ENCODE measurements around the gene RAI1. TPM values are rescaled to one million over a fixed set of nuclear protein-coding genes. Genes with fewer than 3 reads are reported as not detected.
A peak's percentile ranks its signal among the peaks of the same experiment; 100 is the strongest.
"Not testable (repeated sequence)": the region's sequence is repeated elsewhere in the genome, so short reads cannot be mapped to it uniquely, and the experiment has no call there.

RAI1 gene
- total RNA-seq, 2 donors from 2014 or later: 7.0 to 16.0 TPM

DNA sequence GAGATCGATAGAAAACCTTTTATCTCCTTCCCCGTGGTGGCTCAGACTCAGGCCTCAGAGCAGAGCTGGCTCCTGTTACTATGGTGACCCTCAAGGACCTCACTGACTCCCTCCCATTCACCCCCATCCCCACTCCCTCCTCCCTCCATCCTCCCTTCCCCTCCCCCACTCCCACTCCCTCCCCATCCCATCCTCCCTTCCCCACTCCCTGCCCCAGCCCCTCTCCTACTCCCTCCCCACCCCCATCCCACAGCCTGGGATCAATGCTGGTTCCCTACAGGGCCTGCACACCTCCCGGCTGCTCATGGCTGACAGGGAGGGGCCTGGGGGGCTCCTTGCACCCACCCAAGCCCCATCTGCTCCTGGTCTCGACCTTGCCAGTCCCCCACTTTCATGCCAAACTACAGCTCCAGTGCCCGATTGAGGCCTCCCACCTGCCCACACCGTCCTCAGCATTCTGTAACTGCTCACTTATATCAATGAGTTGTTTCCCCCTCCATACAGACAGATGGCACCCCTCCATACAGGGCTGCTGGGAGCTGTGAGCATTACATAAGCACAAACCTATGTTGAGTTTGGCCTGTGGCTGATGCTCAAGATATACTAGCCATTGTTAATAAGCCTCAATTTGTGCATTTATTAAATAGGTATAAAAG is 11.6 kb upstream of the RAI1 start:
- no peaks in the 10 kb centered on the region for H3K27me3 Mint-ChIP-seq
- no peak overlapping the region for H3K27ac Mint-ChIP-seq
- H3K9me3 Mint-ChIP-seq: no peaks in the 10 kb centered on the region

DNA sequence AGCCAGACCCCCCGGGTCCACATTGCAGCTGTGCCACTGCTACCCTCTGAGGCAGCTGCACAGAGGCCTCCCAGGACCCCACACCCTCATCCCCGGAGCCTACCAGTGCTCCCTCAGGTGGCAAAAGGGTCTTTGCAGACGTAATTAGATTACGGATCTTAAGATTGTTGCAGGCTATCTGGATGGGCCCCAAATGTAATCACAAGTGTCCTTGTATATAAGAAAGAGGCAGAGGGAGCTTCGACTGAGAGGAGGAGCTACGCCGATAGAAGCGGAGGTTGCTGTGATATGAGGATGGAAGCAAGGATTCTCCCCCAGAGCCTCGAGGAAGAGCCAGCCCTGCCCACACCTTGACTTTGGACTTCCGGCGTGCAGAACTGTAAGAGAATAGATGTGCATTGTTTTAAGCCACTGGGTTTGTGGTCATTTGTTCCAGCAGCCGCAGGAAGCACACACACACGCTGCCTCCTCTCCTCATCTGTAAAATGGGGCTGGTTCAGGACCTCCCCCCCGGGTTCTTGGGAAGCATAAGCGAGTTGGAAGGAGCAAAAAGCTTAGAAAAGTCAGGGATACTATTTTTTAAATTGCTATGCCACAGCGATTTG is 10.5 kb upstream of the RAI1 start:
- H3K27ac Mint-ChIP-seq: no peak overlapping the region
- H3K27me3 Mint-ChIP-seq: no peaks in the 10 kb centered on the region
- H3K36me3 Mint-ChIP-seq (ENCODE audit: low read depth): no peaks in the 10 kb centered on the region
- H3K4me3 Mint-ChIP-seq: no peak overlapping the region
- peaks cover 4% of the 10 kb centered on the region for H3K4me1 Mint-ChIP-seq
- no peak for ATAC-seq (replicated peaks)
- H3K9me3 Mint-ChIP-seq: no peaks in the 10 kb centered on the region

More for the DNA sequence above, 11.6 kb upstream of the RAI1 start:
- Mint-ChIP-seq H3K36me3 (ENCODE audit: low read depth) (no peaks in the 10 kb centered on the region), H3K4me1 (peaks cover 4% of the 10 kb centered on the region), H3K4me3 (no peak overlapping the region)
- ATAC-seq (replicated peaks): no peak

DNA sequence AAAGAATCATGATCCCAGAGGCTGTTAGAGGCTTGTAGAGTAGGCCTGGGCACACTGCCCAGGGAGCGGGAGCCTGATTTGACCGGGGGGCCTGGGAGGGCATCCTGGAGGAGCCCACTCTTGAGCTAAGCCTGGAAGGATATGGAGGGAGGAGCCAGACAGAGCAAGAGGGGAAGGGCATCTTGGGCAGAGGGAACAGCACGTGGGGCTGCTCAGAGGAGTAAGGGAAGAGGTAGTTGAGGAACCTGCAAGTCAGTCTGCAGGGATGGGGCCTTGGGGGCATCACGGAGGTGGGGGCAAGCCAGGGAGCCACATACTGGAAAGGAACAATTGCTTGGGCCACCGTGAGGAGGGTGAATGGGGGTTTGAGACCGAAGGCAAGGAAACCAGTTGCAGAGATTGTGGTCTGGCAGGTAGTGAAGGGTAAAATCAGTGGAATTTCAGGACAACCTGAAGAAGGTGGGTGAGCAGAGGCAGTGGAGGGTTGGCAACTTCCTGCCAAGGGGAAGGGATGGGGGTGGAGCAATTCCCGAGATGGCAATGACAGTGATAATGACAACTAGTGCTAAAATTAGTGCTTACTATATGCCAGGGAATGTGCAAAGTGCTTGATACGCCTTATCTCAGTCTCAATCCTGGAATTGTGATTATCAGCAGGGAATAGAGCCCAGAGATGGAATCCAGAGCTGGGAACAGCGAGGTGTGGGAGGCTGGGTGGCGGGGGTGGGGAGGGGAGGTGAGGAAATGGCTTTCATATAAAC is 9.7 kb upstream of the RAI1 start:
- peaks cover 10% of the 10 kb centered on the region for H3K4me1 Mint-ChIP-seq
- H3K9me3 Mint-ChIP-seq: no peaks in the 10 kb centered on the region
- no peaks in the 10 kb centered on the region for H3K27me3 Mint-ChIP-seq
- H3K27ac Mint-ChIP-seq: no peak overlapping the region
- H3K4me3 Mint-ChIP-seq: no peak overlapping the region
- no peak for ATAC-seq (replicated peaks)
- H3K36me3 Mint-ChIP-seq (ENCODE audit: low read depth): no peaks in the 10 kb centered on the region

DNA sequence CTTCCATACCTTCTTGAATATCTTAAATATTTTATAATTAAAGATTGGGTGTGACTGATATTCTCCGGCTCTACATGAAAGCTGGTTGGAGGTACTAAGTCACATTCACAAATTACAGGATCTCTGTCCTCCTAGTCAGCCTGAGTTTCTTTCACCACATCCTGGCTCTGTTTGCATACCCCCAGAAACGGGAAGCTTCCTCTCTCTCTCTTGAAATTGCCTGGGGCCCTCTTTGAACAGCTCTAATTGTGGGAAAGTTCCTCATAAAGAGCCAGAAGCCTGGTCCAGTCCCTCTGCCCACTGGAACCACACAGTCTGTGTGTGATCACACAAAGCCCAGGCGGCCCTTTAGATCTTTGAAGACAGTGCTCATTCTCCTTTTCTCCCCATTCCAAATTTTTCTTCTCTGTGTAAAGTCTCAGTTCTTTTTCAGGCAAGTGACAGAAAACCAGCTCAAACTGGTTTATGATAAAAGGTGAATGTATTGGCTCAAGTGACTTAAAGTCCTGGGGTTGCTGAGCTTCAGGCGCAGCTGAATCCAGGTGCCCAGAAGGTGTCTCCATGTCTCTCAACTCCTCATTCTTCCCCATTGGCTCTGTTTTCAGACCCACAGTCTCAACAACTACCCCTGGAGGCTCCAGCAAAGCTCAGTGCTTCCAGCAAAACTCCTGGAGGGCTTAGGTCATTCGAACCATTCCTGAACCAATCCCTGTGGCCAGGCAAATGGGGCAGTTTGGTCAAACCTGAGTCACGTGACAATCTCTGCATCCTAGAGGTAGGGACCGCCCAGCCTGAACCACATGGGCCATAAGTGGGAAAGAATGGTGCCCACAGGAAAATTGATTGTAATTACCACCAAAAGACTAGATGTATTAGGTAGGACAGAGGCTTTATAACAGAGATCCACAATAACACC is 8.5 kb upstream of the RAI1 start:
- no peaks in the 10 kb centered on the region for H3K36me3 Mint-ChIP-seq (ENCODE audit: low read depth)
- H3K27ac Mint-ChIP-seq: no peak overlapping the region
- no peak overlapping the region for H3K4me3 Mint-ChIP-seq
- peaks cover 10% of the 10 kb centered on the region for H3K4me1 Mint-ChIP-seq
- no peaks in the 10 kb centered on the region for H3K27me3 Mint-ChIP-seq
- ATAC-seq (replicated peaks): no peak
- no peaks in the 10 kb centered on the region for H3K9me3 Mint-ChIP-seq

DNA sequence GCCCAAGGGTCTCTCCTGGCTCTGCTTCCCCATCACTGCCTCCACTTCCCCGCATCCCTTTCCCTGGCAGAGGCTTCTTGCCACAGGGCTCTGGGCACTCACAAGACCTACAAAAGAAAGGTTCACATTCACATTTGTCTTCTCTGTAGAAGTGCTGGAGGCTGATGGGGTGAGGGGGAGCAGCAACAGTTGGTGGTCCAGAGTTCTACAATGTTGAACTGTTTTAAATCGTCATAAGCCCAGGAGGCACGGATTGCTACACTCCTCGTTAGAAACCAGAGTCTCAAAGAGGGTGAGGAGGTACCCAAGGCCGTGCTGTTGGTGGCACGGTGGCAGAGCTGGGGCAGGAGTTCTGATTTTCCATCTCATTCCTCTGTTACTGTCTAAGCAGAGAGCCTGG is 5.8 kb upstream of the RAI1 start:
- Mint-ChIP-seq H3K27me3 (no peaks in the 10 kb centered on the region), H3K36me3 (ENCODE audit: low read depth) (no peaks in the 10 kb centered on the region), H3K9me3 (no peaks in the 10 kb centered on the region), H3K4me3 (no peak overlapping the region), H3K27ac (no peak overlapping the region), H3K4me1 (peaks cover 10% of the 10 kb centered on the region)
- no peak for ATAC-seq (replicated peaks)

DNA sequence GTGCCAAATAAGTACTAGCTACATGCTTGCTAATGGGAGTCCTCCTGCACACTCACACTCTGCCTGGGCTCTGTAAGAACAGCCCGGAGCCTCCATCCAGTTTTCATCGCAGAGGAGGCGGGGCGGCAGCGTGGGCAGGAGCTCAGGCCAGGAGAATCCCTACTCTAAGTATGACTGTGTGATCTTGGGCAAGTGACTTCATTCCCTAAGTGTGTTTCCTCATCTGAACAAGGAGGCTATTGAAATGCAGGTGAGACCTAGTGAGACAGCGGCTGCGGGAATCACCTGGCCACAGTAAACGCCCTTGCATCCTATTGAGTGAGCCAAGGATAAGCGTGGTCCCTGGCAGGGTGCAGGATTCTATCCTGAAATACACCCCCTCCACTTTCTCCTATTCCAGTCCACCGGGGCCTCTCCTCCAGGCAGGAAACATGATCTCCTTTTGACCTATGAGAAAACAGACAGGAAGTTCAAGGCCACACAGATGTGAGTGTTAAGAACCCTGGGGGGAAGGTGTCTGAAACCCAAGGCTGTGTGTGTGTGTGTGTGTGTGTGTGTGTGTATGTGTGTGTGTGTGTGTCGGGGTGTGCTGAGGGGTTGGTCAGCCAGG is 5.2 kb upstream of the RAI1 start:
- peak; percentile 9 for ATAC-seq (replicated peaks)
- Mint-ChIP-seq H3K4me3 (peak overlapping the region; percentile 16), H3K9me3 (no peaks in the 10 kb centered on the region), H3K4me1 (peaks cover 10% of the 10 kb centered on the region), H3K27me3 (no peaks in the 10 kb centered on the region), H3K36me3 (ENCODE audit: low read depth) (no peaks in the 10 kb centered on the region), H3K27ac (peak overlapping the region; percentile 34)

DNA sequence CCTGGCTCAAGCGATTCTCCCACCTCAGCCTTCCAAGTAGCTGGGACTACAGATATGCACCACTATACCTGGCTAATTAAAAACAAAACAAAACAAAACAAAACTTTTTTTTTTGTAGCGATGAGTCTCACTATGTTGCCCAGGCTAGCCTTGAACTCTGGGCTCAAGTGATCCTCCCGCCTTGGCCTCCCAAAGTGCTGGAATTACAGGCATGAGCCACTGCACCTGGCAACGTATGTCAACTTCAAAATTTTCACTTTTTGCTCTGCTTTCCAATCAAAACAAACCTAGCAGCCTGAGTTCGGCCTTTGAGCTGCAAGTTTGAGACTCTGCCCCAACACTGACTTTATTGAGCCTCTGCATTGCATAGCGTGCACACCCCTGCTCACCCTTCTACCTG is 4.5 kb upstream of the RAI1 start:
- Mint-ChIP-seq H3K4me1 (peaks cover 6% of the 10 kb centered on the region), H3K4me3 (peak overlapping the region; percentile 16), H3K27ac (no peak overlapping the region), H3K27me3 (no peaks in the 10 kb centered on the region), H3K36me3 (ENCODE audit: low read depth) (no peaks in the 10 kb centered on the region), H3K9me3 (no peaks in the 10 kb centered on the region)
- ATAC-seq (replicated peaks): no peak

DNA sequence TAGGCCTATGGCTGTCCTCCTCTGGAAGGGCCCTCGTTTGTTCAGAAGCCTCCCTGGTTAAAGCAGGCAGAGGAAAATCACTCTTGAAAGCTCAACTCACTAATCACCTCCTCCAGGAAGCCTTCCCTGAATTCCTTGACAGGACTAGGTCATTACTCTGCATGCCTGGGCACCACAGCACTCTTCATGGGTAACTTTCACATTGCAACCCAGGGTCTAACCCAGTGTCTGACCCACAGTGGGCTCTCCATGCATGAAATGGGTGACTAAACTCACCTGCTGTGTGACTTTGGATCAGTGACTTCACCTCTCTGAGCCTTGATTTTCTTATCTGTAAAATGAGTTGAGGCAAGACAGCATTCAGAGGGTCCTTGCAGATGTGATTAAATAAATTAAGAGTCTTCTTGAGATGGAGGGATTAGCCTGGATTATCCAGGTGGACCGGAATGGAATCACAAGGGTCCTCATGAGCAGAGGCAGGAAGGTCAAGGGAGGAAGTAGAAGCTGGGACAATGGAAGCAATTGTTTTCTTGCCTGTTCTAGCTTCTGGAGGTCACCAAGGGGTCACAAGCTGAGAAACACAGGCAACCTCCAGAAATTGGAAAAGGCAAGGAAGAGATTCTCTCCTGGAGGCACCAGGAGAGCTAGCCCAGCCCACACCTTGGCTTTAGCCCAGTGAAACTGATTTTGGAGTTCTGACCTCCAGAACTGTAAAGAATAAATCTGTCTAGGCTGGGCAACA is 3.8 kb upstream of the RAI1 start:
- Mint-ChIP-seq H3K36me3 (ENCODE audit: low read depth) (no peaks in the 10 kb centered on the region), H3K9me3 (no peaks in the 10 kb centered on the region), H3K4me1 (peaks cover 6% of the 10 kb centered on the region), H3K27me3 (no peaks in the 10 kb centered on the region), H3K27ac (no peak overlapping the region), H3K4me3 (no peak overlapping the region)
- no peak for ATAC-seq (replicated peaks)

DNA sequence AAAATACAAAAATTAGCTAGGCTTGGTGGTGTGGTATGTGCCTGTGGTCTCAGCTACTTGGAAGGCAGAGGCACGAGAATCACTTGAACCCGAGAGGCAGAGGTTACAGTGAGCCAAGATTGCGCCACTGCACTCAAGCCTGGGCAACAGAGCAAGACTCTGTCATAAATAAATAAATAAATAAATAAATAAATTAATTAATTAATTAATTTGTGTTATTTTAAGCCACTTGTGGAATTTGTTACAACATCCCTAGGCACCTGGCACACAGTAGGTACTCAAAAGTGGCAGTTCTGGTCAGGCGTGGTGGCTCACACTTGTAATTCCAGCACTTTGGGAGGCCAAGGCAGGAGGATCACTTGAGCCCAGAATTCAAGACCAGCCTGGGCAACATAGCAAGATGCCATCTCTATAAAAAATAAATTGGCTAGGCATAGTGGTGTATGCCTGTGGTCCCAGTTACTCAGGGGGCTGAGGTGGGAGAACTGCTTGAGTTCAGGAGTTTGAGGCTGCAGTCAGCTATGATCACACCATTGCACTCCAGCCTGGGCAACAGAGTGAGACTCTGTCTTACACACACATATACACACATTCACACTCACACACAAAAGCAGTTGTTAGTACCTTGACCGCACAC is 3.1 kb upstream of the RAI1 start:
- not testable (repeated sequence) for H3K9me3 Mint-ChIP-seq; H3K27me3 Mint-ChIP-seq; H3K4me1 Mint-ChIP-seq; H3K4me3 Mint-ChIP-seq; H3K36me3 Mint-ChIP-seq (ENCODE audit: low read depth); ATAC-seq (replicated peaks); H3K27ac Mint-ChIP-seq

DNA sequence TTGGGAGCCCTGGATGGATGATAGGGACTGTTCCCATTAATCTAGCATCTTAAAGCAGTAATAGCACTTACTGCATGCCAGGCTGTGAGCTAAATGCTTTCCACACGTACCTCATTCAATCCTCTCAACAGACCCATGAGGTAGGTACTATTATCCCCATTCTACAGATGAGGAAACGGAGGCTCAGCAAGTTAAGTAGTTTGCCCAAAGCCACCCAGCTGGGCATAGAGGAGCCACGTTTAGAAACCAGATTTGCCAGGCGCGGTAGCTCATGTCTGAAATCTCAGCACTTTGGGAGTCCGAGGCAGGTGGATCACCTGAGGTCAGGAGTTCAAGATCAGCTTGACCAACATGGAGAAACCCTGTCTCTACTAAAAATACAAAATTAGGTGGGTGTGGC is 2.0 kb upstream of the RAI1 start:
- no peak for ATAC-seq (replicated peaks)
- Mint-ChIP-seq H3K27ac (no peak overlapping the region), H3K36me3 (ENCODE audit: low read depth) (no peaks in the 10 kb centered on the region), H3K9me3 (no peaks in the 10 kb centered on the region), H3K27me3 (no peaks in the 10 kb centered on the region), H3K4me1 (peaks cover 6% of the 10 kb centered on the region), H3K4me3 (no peak overlapping the region)

DNA sequence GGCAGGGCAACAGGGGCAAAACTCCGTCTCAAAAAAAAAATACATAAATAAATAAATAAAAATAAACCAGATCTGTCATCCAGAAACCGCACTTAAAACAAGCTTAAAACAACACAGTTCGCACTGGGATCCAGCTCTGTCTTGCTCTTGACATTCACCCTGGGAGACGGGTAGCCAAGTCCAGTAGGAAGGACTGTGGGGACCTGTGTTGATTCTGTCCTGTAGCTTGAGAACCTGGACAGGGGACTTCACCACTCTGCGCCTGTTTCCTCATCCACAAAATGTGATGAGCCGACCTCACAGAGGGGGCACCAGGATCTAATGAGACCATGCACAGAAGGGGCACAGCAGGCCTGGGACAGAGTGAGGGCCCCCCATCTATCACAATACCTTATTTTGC is 1.5 kb upstream of the RAI1 start:
- Mint-ChIP-seq H3K9me3 (no peaks in the 10 kb centered on the region), H3K36me3 (ENCODE audit: low read depth) (no peaks in the 10 kb centered on the region), H3K4me3 (no peak overlapping the region), H3K27me3 (no peaks in the 10 kb centered on the region), H3K4me1 (peaks cover 6% of the 10 kb centered on the region), H3K27ac (no peak overlapping the region)
- ATAC-seq (replicated peaks): no peak

DNA sequence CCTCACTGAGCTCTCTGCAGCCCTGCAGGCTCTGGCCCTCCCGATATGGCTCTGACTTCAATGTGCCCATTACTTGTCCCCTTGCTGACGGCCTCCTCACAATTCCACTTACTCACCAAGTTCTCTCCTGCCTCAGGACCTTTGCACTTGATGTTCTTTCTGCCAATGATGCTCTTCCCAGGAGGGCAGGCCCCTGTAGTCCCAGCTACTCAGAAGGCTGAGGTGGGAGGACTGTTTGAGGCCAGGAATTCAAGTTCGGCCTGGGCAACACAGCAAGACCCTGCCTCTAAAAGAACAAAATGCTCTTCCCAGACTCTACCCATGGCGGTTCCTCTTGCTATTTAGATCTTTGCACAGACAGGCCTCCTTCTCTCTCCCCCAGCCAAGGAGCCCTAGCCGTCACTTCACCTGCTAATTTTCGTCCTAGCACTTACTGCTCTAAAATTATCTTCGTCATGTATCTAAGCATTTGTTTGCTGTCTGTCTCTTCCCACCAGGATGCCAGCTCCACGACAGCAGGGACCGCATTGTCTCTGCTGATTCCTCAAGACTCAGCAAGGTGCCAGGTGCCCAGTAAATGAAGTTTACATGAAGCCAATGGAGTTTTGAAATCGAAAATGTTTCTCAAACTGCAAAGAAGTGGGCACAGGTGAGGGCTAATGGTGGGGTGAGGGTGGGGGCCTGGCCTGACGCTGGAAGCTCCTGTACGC is 626 bp upstream of the RAI1 start:
- Mint-ChIP-seq H3K4me1 (peaks cover 8% of the 10 kb centered on the region), H3K27ac (peak overlapping the region; percentile 34), H3K36me3 (ENCODE audit: low read depth) (no peaks in the 10 kb centered on the region), H3K27me3 (no peaks in the 10 kb centered on the region), H3K9me3 (no peaks in the 10 kb centered on the region), H3K4me3 (peak overlapping the region; percentile 9)
- ATAC-seq (replicated peaks): no peak

Measured in activated T-helper 17 cell treated with anti-CD3 and anti-CD28 coated beads, Interleukin-2, amount 50 U/mL, for 72 hours (primary cell).